GM23338 (cell line): ENCODE data around the gene RAB3IL1. TPM values are rescaled to one million over a fixed set of nuclear protein-coding genes. Genes with fewer than 3 reads are reported as not detected.

Experiments
- ATAC-seq: fragments of 200-7000 bp; cut with Tn5 transposase; 3 replicates; pipeline ENCODE4 v1.9.1; 2020
- DNase-seq: peaks from one replicate; pipeline ENCODE4 v3.0.0-alpha.2; 2015; ENCODE audit warnings: low spot score
- H2AFZ ChIP-seq: fragments of 200-600 bp; sonication (generic); 2 replicates; pipeline ENCODE4 v1.8.0; 2016; ENCODE audit warnings: antibody characterized with exemption, mild to moderate bottlenecking, moderate library complexity
- H3F3A ChIP-seq: fragments of 200-600 bp; sonication (generic); replicated peaks from 2 replicates; pipeline ENCODE4 v1.8.0; 2017; ENCODE audit warnings: antibody characterized with exemption, mixed run types, low read depth
- H3K27ac ChIP-seq: fragments of 200-600 bp; sonication (generic); 2 replicates; pipeline ENCODE4 v1.6.1; 2016; ENCODE audit warnings: low read depth
- H3K27me3 ChIP-seq: fragments of 200-600 bp; sonication (generic); 2 replicates; pipeline ENCODE4 v1.8.0; 2016; ENCODE audit warnings: mild to moderate bottlenecking, mixed run types, moderate library complexity; ENCODE audit not compliant: insufficient read depth
- H3K36me3 ChIP-seq: fragments of 200-600 bp; sonication (generic); 2 replicates; pipeline ENCODE4 v1.8.0; 2016; ENCODE audit warnings: mild to moderate bottlenecking; ENCODE audit not compliant: insufficient read depth
- H3K4me1 ChIP-seq: fragments of 200-600 bp; sonication (generic); 2 replicates; pipeline ENCODE4 v1.8.0; 2016; ENCODE audit warnings: mild to moderate bottlenecking, moderate library complexity; ENCODE audit not compliant: insufficient read depth
- H3K4me2 ChIP-seq: fragments of 200-600 bp; sonication (generic); 2 replicates; pipeline ENCODE4 v1.7.1; 2017; ENCODE audit warnings: mixed run types
- H3K4me3 ChIP-seq: fragments of 200-600 bp; sonication (generic); 2 replicates; pipeline ENCODE4 v1.6.1; 2016; ENCODE audit warnings: mixed run types
- H3K79me2 ChIP-seq: fragments of 200-600 bp; sonication (generic); replicated peaks from 2 replicates; pipeline ENCODE4 v1.8.0; 2017; ENCODE audit warnings: mild to moderate bottlenecking; ENCODE audit not compliant: insufficient read depth
- H3K9me2 ChIP-seq: fragments of 200-600 bp; sonication (generic); 2 replicates; pipeline ENCODE4 v1.8.0; 2017; ENCODE audit not compliant: insufficient read depth
- H4K20me1 ChIP-seq: fragments of 200-600 bp; sonication (generic); replicated peaks from 2 replicates; pipeline ENCODE4 v1.8.0; 2017; ENCODE audit warnings: mild to moderate bottlenecking; ENCODE audit not compliant: insufficient read depth
- H3K27ac Mint-ChIP-seq: 2 replicates; pipeline ENCODE4 v1.8.0; 2020; ENCODE audit warnings: inconsistent platforms, mild to moderate bottlenecking, moderate library complexity, mixed read lengths
- H3K27me3 Mint-ChIP-seq: 3 replicates; pipeline ENCODE4 v1.8.0; 2022; ENCODE audit warnings: low read depth, mild to moderate bottlenecking, moderate library complexity, mixed read lengths, inconsistent platforms; ENCODE audit not compliant: insufficient read depth, poor library complexity
- H3K36me3 Mint-ChIP-seq: 3 replicates; pipeline ENCODE4 v1.8.0; 2021; ENCODE audit warnings: low read depth, mild to moderate bottlenecking, inconsistent platforms, moderate library complexity, mixed read lengths
- H3K4me1 Mint-ChIP-seq: 3 replicates; pipeline ENCODE4 v1.8.0; 2020; ENCODE audit warnings: mild to moderate bottlenecking, inconsistent platforms, mixed read lengths
- H3K4me3 Mint-ChIP-seq: 3 replicates; pipeline ENCODE4 v1.8.0; 2021; ENCODE audit warnings: moderate library complexity, mild to moderate bottlenecking, inconsistent platforms, mixed read lengths
- H3K9me3 Mint-ChIP-seq: 3 replicates; pipeline ENCODE4 v1.8.0; 2020; ENCODE audit warnings: moderate library complexity, mild to moderate bottlenecking, inconsistent platforms, mixed read lengths
- CREB1 ChIP-seq: fragments of 250-450 bp; sonication (Bioruptor Pico); IDR thresholded peaks from 2 replicates; pipeline ENCODE4 v1.5.0; 2020; ENCODE audit warnings: low read depth, mild to moderate bottlenecking, moderate library complexity
- CTCF ChIP-seq, 2 experiments: fragments of 200-600 bp in 1 of 2; sonication (generic) in 1 of 2; conservative IDR thresholded peaks; 2 replicates each; pipeline versions ENCODE4 v1.5.1 to v1.6.1; 2016 to 2017; ENCODE audit warnings: antibody characterized with exemption in 2 of 2, low read depth in 2 of 2, mild to moderate bottlenecking in 2 of 2, moderate library complexity in 1 of 2
- ETS1 ChIP-seq: IDR thresholded peaks from 2 replicates; pipeline ENCODE4 v1.6.1; 2016; ENCODE audit warnings: antibody characterized with exemption
- EZH2 ChIP-seq: fragments of 200-600 bp; sonication (generic); IDR thresholded peaks from one replicate; pipeline ENCODE4 v1.8.0; 2017; ENCODE audit warnings: antibody characterized with exemption, mild to moderate bottlenecking, low read depth; ENCODE audit not compliant: unreplicated experiment
- EZH2phosphoT487 ChIP-seq: fragments of 200-600 bp; sonication (generic); IDR thresholded peaks from one replicate; pipeline ENCODE4 v1.8.1; 2018; ENCODE audit warnings: antibody characterized with exemption; ENCODE audit not compliant: unreplicated experiment
- JUNB ChIP-seq: IDR thresholded peaks from one replicate; pipeline ENCODE4 v1.6.1; 2016; ENCODE audit warnings: antibody characterized with exemption; ENCODE audit not compliant: unreplicated experiment
- NANOG ChIP-seq: IDR thresholded peaks from 2 replicates; pipeline ENCODE4 v1.6.1; 2016; ENCODE audit warnings: antibody characterized with exemption, borderline replicate concordance
- POLR2AphosphoS5 ChIP-seq: IDR thresholded peaks from 2 replicates; pipeline ENCODE4 v1.6.1; 2016; ENCODE audit warnings: antibody characterized with exemption, low read depth
- REST ChIP-seq: IDR thresholded peaks from one replicate; pipeline ENCODE4 v1.6.1; 2018; ENCODE audit warnings: antibody characterized with exemption; ENCODE audit not compliant: unreplicated experiment
- STAT1 ChIP-seq: IDR thresholded peaks from one replicate; pipeline ENCODE4 v1.6.1; 2016; ENCODE audit warnings: antibody characterized with exemption; ENCODE audit not compliant: unreplicated experiment
- ZNF114 ChIP-seq: fragments of 250-450 bp; sonication (Bioruptor Pico); IDR thresholded peaks from 2 replicates; pipeline ENCODE4 v1.5.0; 2020; ENCODE audit warnings: mild to moderate bottlenecking, moderate library complexity
- ZNF331 ChIP-seq: fragments of 250-450 bp; sonication (Bioruptor Pico); IDR thresholded peaks from 2 replicates; pipeline ENCODE4 v1.5.0; 2020; ENCODE audit warnings: low read depth, mild to moderate bottlenecking, moderate library complexity
- polyA plus RNA-seq: library from polyadenylated mRNA; unstranded; fragments of >200 nt; fragmentation: Nextera tagmentation; extraction: Ambion mirVana; gene quantifications from 2 replicates; pipeline ENCODE4 v1.2.1, GENCODE V29; 2016
- total RNA-seq: library from RNA; depleted of rRNA; stranded (reverse); fragments of >200 nt; shearing (Covaris generic); gene quantifications from 2 replicates; pipeline ENCODE4 v1.2.3, GENCODE V29; 2014

The RAB3IL1 gene
- total and polyA plus RNA-seq, 2 experiments from 2014 or later = 2.7 to 3.4 TPM

- TF ChIP-seq REST (no peak), EZH2phosphoT487 (no peak), ZNF331 (CRISPR knock-in tag) (no peak), JUNB (no peak)
Measured at GRCh38 chr11:61960532-61960931, 43.2 kb upstream of the RAB3IL1 start (continued).

GRCh38 chr11:61959678-61960077 is 42.3 kb upstream of the RAB3IL1 start:
- Histone ChIP-seq H3K36me3 (peaks cover 10% of the 10 kb centered on the region), H3K27ac (no peak overlapping the region), H3K9me2 (no peaks in the 10 kb centered on the region), H3K27me3 (peaks cover 3% of the 10 kb centered on the region; the same call in 1 of the 2 replicates), H3K4me3 (no peak overlapping the region), H2AFZ (no peak overlapping the region), H3K4me2 (no peak overlapping the region), H3K4me1 (peaks cover under 1% of the 10 kb centered on the region; the same call in 1 of the 2 replicates), H3F3A (peaks cover 16% of the 10 kb centered on the region), H4K20me1 (peaks cover 10% of the 10 kb centered on the region), H3K79me2 (peaks cover under 1% of the 10 kb centered on the region; the same call in 1 of the 2 replicates)
- ATAC-seq (no peak), DNase-seq (no peak)
- Mint-ChIP-seq H3K27me3 (peaks cover 32% of the 10 kb centered on the region), H3K4me1 (peaks cover 1% of the 10 kb centered on the region; the same call in 1 of the 3 replicates), H3K27ac (no peak overlapping the region), H3K4me3 (no peak overlapping the region), H3K36me3 (peaks cover 26% of the 10 kb centered on the region), H3K9me3 (peaks cover 2% of the 10 kb centered on the region; the same call in 2 of the 3 replicates)
- no peak for TF ChIP-seq REST
- TF ChIP-seq EZH2 = no peak
- no peak for TF ChIP-seq JUNB
- no peak for TF ChIP-seq CREB1
- TF ChIP-seq NANOG = no peak
- no peak for TF ChIP-seq EZH2phosphoT487
- TF ChIP-seq POLR2AphosphoS5 = no peak
- TF ChIP-seq STAT1 = no peak
- no peak for TF ChIP-seq ZNF331 (CRISPR knock-in tag)
- no peak for TF ChIP-seq ZNF114 (CRISPR knock-in tag)
- TF ChIP-seq ETS1 = no peak
- TF ChIP-seq CTCF (conservative IDR thresholded peaks at IDR 0.05; ENCODE audit: low read depth in 2 of 2) = no peak
